Measurements from ENCODE around the gene LYPD1. TPM values are rescaled to one million over a fixed set of nuclear protein-coding genes. Genes with fewer than 3 reads are reported as not detected.

LYPD1 gene
- polyA plus RNA-seq, 2 of the 4 experiments (the other 2 are of a cell fraction), result 3.6 to 12.0 TPM

DNA sequence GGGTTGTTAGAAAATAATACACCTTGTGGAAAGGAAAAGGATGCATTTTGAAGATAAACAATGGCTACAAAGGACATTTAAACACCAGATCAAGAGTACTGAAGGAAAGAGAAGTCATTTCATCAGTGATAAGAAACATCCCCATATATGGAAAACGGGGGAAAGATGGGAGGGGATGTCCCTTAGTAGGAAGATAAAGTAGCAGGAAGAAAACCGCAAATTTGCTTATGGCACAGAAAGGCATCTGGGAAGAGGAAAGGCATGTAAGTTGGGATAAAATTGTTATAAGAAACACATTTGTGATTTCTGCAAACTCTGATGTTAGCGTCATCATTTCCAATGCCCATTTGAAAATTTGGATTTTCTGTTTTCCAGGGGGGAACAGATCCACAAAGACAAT is 10.5 kb upstream of the LYPD1 start:
- TF ChIP-seq BHLHE40 (IDR thresholded peaks at IDR 0.05; ENCODE audit: low read depth, low read length) (no peak), EP300 (IDR thresholded peaks at IDR 0.05) (no peak)
- Histone ChIP-seq H3K4me1 (peaks cover 9% of the 10 kb centered on the region; the same call in 1 of the 3 replicates), H3K4me3 (no peak overlapping the region), H3K27ac (no peak overlapping the region), H3K9me3 (no peaks in the 10 kb centered on the region), H3K4me2 (no peak overlapping the region)
- POLR2A ChIA-PET, result no interaction called here
- WGBS (ENCODE audit: missing lambda C conversion rate), result 53% methylated on average over 3 of the region's 3 CpGs
- FAIRE-seq, result no peak
- CTCF ChIA-PET, result interaction anchor here (0.7 to 1.6 kb wide), 3 partner anchors 13 to 491 kb away, joined by 3 to 4 read pairs (median 4); no protein-coding TSS in a partner anchor
- no peak for DNase-seq (ENCODE audit: low read depth in 1 of 2, low spot score in 1 of 2)
- ATAC-seq, result no peak

DNA sequence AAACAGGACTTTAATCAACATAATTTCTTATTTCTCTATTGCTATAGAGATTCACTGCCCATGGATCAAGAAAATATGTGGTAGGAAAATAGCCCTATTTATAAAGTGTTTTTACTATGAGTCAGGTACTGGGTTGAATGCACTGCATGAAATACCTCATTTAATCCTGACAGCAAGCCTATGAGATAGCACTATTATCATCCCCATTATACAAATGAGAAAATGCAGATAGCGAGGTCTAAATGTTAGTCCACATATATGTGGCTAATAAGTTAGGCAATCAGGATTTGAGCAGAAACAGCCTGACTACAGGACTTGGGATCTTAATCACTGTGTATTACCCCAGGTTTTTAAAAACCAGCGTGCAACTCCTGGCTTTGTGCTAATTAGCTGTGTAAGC is 8.5 kb upstream of the LYPD1 start:
- peaks cover 9% of the 10 kb centered on the region; the same call in 1 of the 3 replicates for H3K4me1 ChIP-seq
- FAIRE-seq (no peak), ATAC-seq (no peak), DNase-seq (ENCODE audit: low read depth in 1 of 2, low spot score in 1 of 2) (no peak)
- H3K27ac ChIP-seq, result no peak overlapping the region
- CTCF ChIA-PET, result interaction anchor here (0.8 to 2.5 kb wide), 4 partner anchors 21 to 1102 kb away, joined by 3 to 8 read pairs (median 4); no protein-coding TSS in a partner anchor
- WGBS (ENCODE audit: missing lambda C conversion rate), result 73% methylated on average over 2 of the region's 2 CpGs
- no peak overlapping the region for H3K4me2 ChIP-seq
- POLR2A ChIA-PET, result no interaction called here
- H3K9me3 ChIP-seq, result no peaks in the 10 kb centered on the region
- TF ChIP-seq RARB (CRISPR knock-in tag; IDR thresholded peaks at IDR 0.05) (no peak), POLR2AphosphoS2 (conservative IDR thresholded peaks at IDR 0.05; ENCODE audit: low read length) (no peak), MAZ (IDR thresholded peaks at IDR 0.05; ENCODE audit: borderline replicate concordance, low read depth, low read length) (no peak), HOXB13 (CRISPR knock-in tag; IDR thresholded peaks at IDR 0.05; ENCODE audit: low read depth) (no peak), CBX8 (IDR thresholded peaks at IDR 0.05) (no peak), HEYL (CRISPR knock-in tag; IDR thresholded peaks at IDR 0.05) (no peak), BHLHE40 (IDR thresholded peaks at IDR 0.05; ENCODE audit: low read depth, low read length) (no peak), HOXB5 (CRISPR knock-in tag; IDR thresholded peaks at IDR 0.05) (no peak), RFX5 (IDR thresholded peaks at IDR 0.05) (no peak), CBX2 (IDR thresholded peaks at IDR 0.05; ENCODE audit: borderline replicate concordance, low read depth) (no peak), JUNB (IDR thresholded peaks at IDR 0.05) (no peak), NPAS2 (CRISPR knock-in tag; IDR thresholded peaks at IDR 0.05; ENCODE audit: borderline replicate concordance) (no peak), HDAC2 (IDR thresholded peaks at IDR 0.05) (no peak), EHMT2 (IDR thresholded peaks at IDR 0.05; ENCODE audit: low read depth) (no peak)
- H3K4me3 ChIP-seq, result no peak overlapping the region

DNA sequence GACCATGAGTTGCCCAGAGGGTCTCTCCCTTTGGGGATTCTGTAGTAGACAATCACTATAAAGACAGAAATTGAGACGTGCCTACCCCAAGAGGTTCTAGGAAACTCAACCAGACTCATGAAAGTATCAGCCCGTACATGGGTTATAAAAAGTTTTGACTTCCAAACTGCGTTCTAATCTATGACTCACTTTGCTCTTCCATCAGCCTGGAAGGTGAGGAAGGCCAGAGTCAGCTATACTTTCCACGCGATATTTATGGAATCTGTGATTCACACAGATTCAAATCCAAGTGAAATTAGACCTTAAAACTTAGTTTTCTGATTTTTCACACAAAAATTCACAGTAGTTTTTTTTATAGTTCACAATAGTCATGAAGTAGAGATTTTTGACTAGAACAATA is 7.7 kb upstream of the LYPD1 start:
- no peak for TF ChIP-seq CBX8 (IDR thresholded peaks at IDR 0.05)
- TF ChIP-seq SREBF2 (IDR thresholded peaks at IDR 0.05), result no peak
- no peak for TF ChIP-seq EHF (CRISPR knock-in tag; IDR thresholded peaks at IDR 0.05)
- TF ChIP-seq POLR2A (IDR thresholded peaks at IDR 0.05; ENCODE audit: low read length), result no peak
- TF ChIP-seq, protein P1, sequence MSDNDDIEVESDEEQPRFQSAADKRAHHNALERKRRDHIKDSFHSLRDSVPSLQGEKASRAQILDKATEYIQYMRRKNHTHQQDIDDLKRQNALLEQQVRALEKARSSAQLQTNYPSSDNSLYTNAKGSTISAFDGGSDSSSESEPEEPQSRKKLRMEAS (IDR thresholded peaks at IDR 0.05), result no peak
- Histone ChIP-seq H3K4me1 (peaks cover 9% of the 10 kb centered on the region; the same call in 1 of the 3 replicates), H3K27ac (0 out of 6 replicates have a peak overlapping the region, but pooled peaks of 1 of the 2 experiments have one; percentile 22), H3K4me2 (no peak overlapping the region), H3K9me3 (no peaks in the 10 kb centered on the region), H3K4me3 (no peak overlapping the region)
- no peak for DNase-seq (ENCODE audit: low read depth in 1 of 2, low spot score in 1 of 2)
- ATAC-seq, result no peak
- 46% methylated on average over 5 of the region's 5 CpGs for WGBS (ENCODE audit: missing lambda C conversion rate)
- CTCF ChIA-PET, result interaction anchor here (0.7 to 2.5 kb wide), 8 partner anchors 8 to 1102 kb away, joined by 3 to 8 read pairs (median 4); no protein-coding TSS in a partner anchor
- FAIRE-seq, result no peak
- POLR2A ChIA-PET, result no interaction called here

DNA sequence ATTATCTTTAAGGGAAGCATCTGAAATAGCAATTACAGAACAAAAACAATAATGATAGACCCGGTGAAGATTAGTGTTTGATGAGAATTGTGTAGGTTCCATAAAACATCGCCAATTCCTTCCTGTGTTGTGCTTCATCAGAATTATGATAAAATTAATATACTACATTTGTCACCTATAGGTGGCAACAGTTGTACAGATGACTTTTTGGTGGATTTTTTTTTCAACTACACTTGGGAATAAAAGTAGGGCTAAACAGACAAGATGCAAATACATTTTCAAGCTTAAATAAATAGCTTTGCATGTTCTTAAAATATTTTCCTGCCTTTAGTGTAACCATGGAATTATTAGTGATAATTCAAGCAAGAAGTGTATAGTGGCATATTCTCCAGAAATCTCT is 7.0 kb upstream of the LYPD1 start:
- FAIRE-seq (no peak), DNase-seq (ENCODE audit: low read depth in 1 of 2, low spot score in 1 of 2) (no peak), ATAC-seq (peak in 1 of 2 experiments; percentile 43; a peak in 1 of 6 replicates)
- CTCF ChIA-PET, result interaction anchor here (0.7 to 2.5 kb wide), 10 partner anchors 8 to 1103 kb away, joined by 3 to 8 read pairs (median 3); no protein-coding TSS in a partner anchor
- Histone ChIP-seq H3K4me3 (no peak overlapping the region), H3K27ac (no peak overlapping the region), H3K9me3 (no peaks in the 10 kb centered on the region), H3K4me1 (peaks cover 13% of the 10 kb centered on the region), H3K4me2 (no peak overlapping the region)
- TF ChIP-seq EP300 (IDR thresholded peaks at IDR 0.05) (no peak), MAZ (IDR thresholded peaks at IDR 0.05; ENCODE audit: borderline replicate concordance, low read depth, low read length) (no peak), ZC3H11A (IDR thresholded peaks at IDR 0.05) (no peak), SMC3 (IDR thresholded peaks at IDR 0.05) (peak; percentile 55), RAD21 (conservative IDR thresholded peaks at IDR 0.05 in 1 of 2, IDR thresholded peaks at IDR 0.05 in 1 of 2) (peak; percentile 56 to 63), ZNF302 (CRISPR knock-in tag; IDR thresholded peaks at IDR 0.05) (no peak)
- TF ChIP-seq, protein P2, sequence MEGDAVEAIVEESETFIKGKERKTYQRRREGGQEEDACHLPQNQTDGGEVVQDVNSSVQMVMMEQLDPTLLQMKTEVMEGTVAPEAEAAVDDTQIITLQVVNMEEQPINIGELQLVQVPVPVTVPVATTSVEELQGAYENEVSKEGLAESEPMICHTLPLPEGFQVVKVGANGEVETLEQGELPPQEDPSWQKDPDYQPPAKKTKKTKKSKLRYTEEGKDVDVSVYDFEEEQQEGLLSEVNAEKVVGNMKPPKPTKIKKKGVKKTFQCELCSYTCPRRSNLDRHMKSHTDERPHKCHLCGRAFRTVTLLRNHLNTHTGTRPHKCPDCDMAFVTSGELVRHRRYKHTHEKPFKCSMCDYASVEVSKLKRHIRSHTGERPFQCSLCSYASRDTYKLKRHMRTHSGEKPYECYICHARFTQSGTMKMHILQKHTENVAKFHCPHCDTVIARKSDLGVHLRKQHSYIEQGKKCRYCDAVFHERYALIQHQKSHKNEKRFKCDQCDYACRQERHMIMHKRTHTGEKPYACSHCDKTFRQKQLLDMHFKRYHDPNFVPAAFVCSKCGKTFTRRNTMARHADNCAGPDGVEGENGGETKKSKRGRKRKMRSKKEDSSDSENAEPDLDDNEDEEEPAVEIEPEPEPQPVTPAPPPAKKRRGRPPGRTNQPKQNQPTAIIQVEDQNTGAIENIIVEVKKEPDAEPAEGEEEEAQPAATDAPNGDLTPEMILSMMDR (IDR thresholded peaks at IDR 0.05), result peak; percentile 52
- TF ChIP-seq, protein P1 (IDR thresholded peaks at IDR 0.05), result no peak
- POLR2A ChIA-PET, result no interaction called here
- 18% methylated on average over 2 of the region's 2 CpGs for WGBS (ENCODE audit: missing lambda C conversion rate)

Measured in A549 (cell line).